ENCODE results near the gene FGFR4. TPM values are rescaled to one million over a fixed set of nuclear protein-coding genes. Genes with fewer than 3 reads are reported as not detected.
A peak's percentile ranks its signal among the peaks of the same experiment; 100 is the strongest.

The FGFR4 gene
- total RNA-seq, 1 experiment from 2014 or later = 2.4 TPM

- no peaks in the 10 kb centered on the region for H3K9me2 ChIP-seq (replicated peaks; ENCODE audit: insufficient read depth, low read length)
- DNase-seq = no peak
- 0 out of 2 replicates have a peak, but pooled peaks cover 3% of the 10 kb centered on the region for H3K4me1 ChIP-seq (ENCODE audit: low read length)
- no peaks in the 10 kb centered on the region for H3K9me3 ChIP-seq (ENCODE audit: low read length)
- no peaks in the 10 kb centered on the region for H4K20me1 ChIP-seq (ENCODE audit: insufficient read depth, low read depth, low read length)
- H3K9ac ChIP-seq (ENCODE audit: low read length) = no peak overlapping the region
- H3K4me3 ChIP-seq (ENCODE audit: low read length) = no peak overlapping the region
- no peaks in the 10 kb centered on the region for H3K36me3 ChIP-seq (ENCODE audit: insufficient read depth, low read length)
- H3K27ac ChIP-seq (ENCODE audit: low read length) = no peak overlapping the region
- no peaks in the 10 kb centered on the region for H3K79me2 ChIP-seq (ENCODE audit: low read length)
- H2AFZ ChIP-seq (ENCODE audit: low read length) = no peak overlapping the region
- no peaks in the 10 kb centered on the region for H3K27me3 ChIP-seq (ENCODE audit: low read length)
- H3K4me2 ChIP-seq (ENCODE audit: low read depth, low read length, poor library complexity, severe bottlenecking) = no peak overlapping the region
Measured at GRCh38 chr5:177100714-177101121, 14.0 kb downstream of the FGFR4 start.

GRCh38 chr5:177103523-177104253 is 17.0 kb downstream of the FGFR4 start:
- DNase-seq = no peak
- no peaks in the 10 kb centered on the region for H3K27me3 ChIP-seq (ENCODE audit: low read length)

GRCh38 chr5:177105691-177106476 is 19.2 kb downstream of the FGFR4 start:
- H3K9me2 ChIP-seq (replicated peaks; ENCODE audit: insufficient read depth, low read length) = no peaks in the 10 kb centered on the region
- H3K4me1 ChIP-seq (ENCODE audit: low read length) = no peaks in the 10 kb centered on the region
- no peak overlapping the region for H3K27ac ChIP-seq (ENCODE audit: low read length)
- no peak overlapping the region for H3K4me3 ChIP-seq (ENCODE audit: low read length)
- no peaks in the 10 kb centered on the region for H3K36me3 ChIP-seq (ENCODE audit: insufficient read depth, low read length)
- no peak overlapping the region for H2AFZ ChIP-seq (ENCODE audit: low read length)
- H3K4me2 ChIP-seq (ENCODE audit: low read depth, low read length, poor library complexity, severe bottlenecking) = no peak overlapping the region
- no peaks in the 10 kb centered on the region for H3K9me3 ChIP-seq (ENCODE audit: low read length)
- no peaks in the 10 kb centered on the region for H3K27me3 ChIP-seq (ENCODE audit: low read length)
- H3K79me2 ChIP-seq (ENCODE audit: low read length) = no peaks in the 10 kb centered on the region
- no peak for DNase-seq
- no peak overlapping the region for H3K9ac ChIP-seq (ENCODE audit: low read length)
- no peaks in the 10 kb centered on the region for H4K20me1 ChIP-seq (ENCODE audit: insufficient read depth, low read depth, low read length)

More at GRCh38 chr5:177103523-177104253, 17.0 kb downstream of the FGFR4 start:
- no peak overlapping the region for H3K9ac ChIP-seq (ENCODE audit: low read length)
- 0 out of 2 replicates have a peak, but pooled peaks cover 3% of the 10 kb centered on the region for H3K4me1 ChIP-seq (ENCODE audit: low read length)
- no peaks in the 10 kb centered on the region for H3K9me3 ChIP-seq (ENCODE audit: low read length)
- no peak overlapping the region for H3K27ac ChIP-seq (ENCODE audit: low read length)
- no peaks in the 10 kb centered on the region for H3K79me2 ChIP-seq (ENCODE audit: low read length)
- H3K4me2 ChIP-seq (ENCODE audit: low read depth, low read length, poor library complexity, severe bottlenecking) = no peak overlapping the region
- H2AFZ ChIP-seq (ENCODE audit: low read length) = no peak overlapping the region
- H4K20me1 ChIP-seq (ENCODE audit: insufficient read depth, low read depth, low read length) = no peaks in the 10 kb centered on the region
- no peak overlapping the region for H3K4me3 ChIP-seq (ENCODE audit: low read length)
- no peaks in the 10 kb centered on the region for H3K9me2 ChIP-seq (replicated peaks; ENCODE audit: insufficient read depth, low read length)
- no peaks in the 10 kb centered on the region for H3K36me3 ChIP-seq (ENCODE audit: insufficient read depth, low read length)

GRCh38 chr5:177107159-177107558 is 20.4 kb downstream of the FGFR4 start:
- H3K36me3 ChIP-seq (ENCODE audit: insufficient read depth, low read length) = no peaks in the 10 kb centered on the region
- no peaks in the 10 kb centered on the region for H4K20me1 ChIP-seq (ENCODE audit: insufficient read depth, low read depth, low read length)
- H3K4me1 ChIP-seq (ENCODE audit: low read length) = peaks cover 2% of the 10 kb centered on the region
- H3K27me3 ChIP-seq (ENCODE audit: low read length) = no peaks in the 10 kb centered on the region
- no peaks in the 10 kb centered on the region for H3K9me2 ChIP-seq (replicated peaks; ENCODE audit: insufficient read depth, low read length)
- H3K4me3 ChIP-seq (ENCODE audit: low read length) = no peak overlapping the region
- H3K79me2 ChIP-seq (ENCODE audit: low read length) = no peaks in the 10 kb centered on the region
- H2AFZ ChIP-seq (ENCODE audit: low read length) = no peak overlapping the region
- H3K9me3 ChIP-seq (ENCODE audit: low read length) = no peaks in the 10 kb centered on the region
- no peak overlapping the region for H3K27ac ChIP-seq (ENCODE audit: low read length)
- DNase-seq = no peak
- no peak overlapping the region for H3K4me2 ChIP-seq (ENCODE audit: low read depth, low read length, poor library complexity, severe bottlenecking)
- no peak overlapping the region for H3K9ac ChIP-seq (ENCODE audit: low read length)

GRCh38 chr5:177109810-177110209 is 23.1 kb downstream of the FGFR4 start:
- no peak overlapping the region for H3K9ac ChIP-seq (ENCODE audit: low read length)
- H3K4me3 ChIP-seq (ENCODE audit: low read length) = no peak overlapping the region
- H3K9me2 ChIP-seq (replicated peaks; ENCODE audit: insufficient read depth, low read length) = no peaks in the 10 kb centered on the region
- no peak for DNase-seq
- no peak overlapping the region for H2AFZ ChIP-seq (ENCODE audit: low read length)
- H3K4me1 ChIP-seq (ENCODE audit: low read length) = peaks cover 2% of the 10 kb centered on the region
- no peak overlapping the region for H3K27ac ChIP-seq (ENCODE audit: low read length)
- no peaks in the 10 kb centered on the region for H4K20me1 ChIP-seq (ENCODE audit: insufficient read depth, low read depth, low read length)
- no peaks in the 10 kb centered on the region for H3K9me3 ChIP-seq (ENCODE audit: low read length)
- no peaks in the 10 kb centered on the region for H3K79me2 ChIP-seq (ENCODE audit: low read length)
- no peaks in the 10 kb centered on the region for H3K36me3 ChIP-seq (ENCODE audit: insufficient read depth, low read length)
- H3K4me2 ChIP-seq (ENCODE audit: low read depth, low read length, poor library complexity, severe bottlenecking) = no peak overlapping the region
- no peaks in the 10 kb centered on the region for H3K27me3 ChIP-seq (ENCODE audit: low read length)

- Histone ChIP-seq H3K9me3 (ENCODE audit: low read length) (no peaks in the 10 kb centered on the region), H3K27me3 (ENCODE audit: low read length) (no peaks in the 10 kb centered on the region), H3K4me3 (ENCODE audit: low read length) (no peak overlapping the region), H3K9me2 (replicated peaks; ENCODE audit: insufficient read depth, low read length) (no peaks in the 10 kb centered on the region), H3K27ac (ENCODE audit: low read length) (no peak overlapping the region), H3K4me2 (ENCODE audit: low read depth, low read length, poor library complexity, severe bottlenecking) (no peak overlapping the region), H3K9ac (ENCODE audit: low read length) (0 out of 2 replicates have a peak overlapping the region, but pooled peaks have one; percentile 13), H3K79me2 (ENCODE audit: low read length) (no peaks in the 10 kb centered on the region), H3K4me1 (ENCODE audit: low read length) (peaks cover 2% of the 10 kb centered on the region), H4K20me1 (ENCODE audit: insufficient read depth, low read depth, low read length) (no peaks in the 10 kb centered on the region), H2AFZ (ENCODE audit: low read length) (no peak overlapping the region; the same call in 1 of the 2 replicates), H3K36me3 (ENCODE audit: insufficient read depth, low read length) (no peaks in the 10 kb centered on the region)
- peak; percentile 87 for DNase-seq
Measured at GRCh38 chr5:177111720-177112394, 25.1 kb downstream of the FGFR4 start.

GRCh38 chr5:177112589-177113220 is 26.0 kb downstream of the FGFR4 start:
- no peaks in the 10 kb centered on the region for H3K36me3 ChIP-seq (ENCODE audit: insufficient read depth, low read length)
- H3K4me2 ChIP-seq (ENCODE audit: low read depth, low read length, poor library complexity, severe bottlenecking) = no peak overlapping the region
- H3K27ac ChIP-seq (ENCODE audit: low read length) = no peak overlapping the region
- H3K9ac ChIP-seq (ENCODE audit: low read length) = no peak overlapping the region
- no peak overlapping the region for H2AFZ ChIP-seq (ENCODE audit: low read length)
- H3K9me2 ChIP-seq (replicated peaks; ENCODE audit: insufficient read depth, low read length) = no peaks in the 10 kb centered on the region
- H3K4me1 ChIP-seq (ENCODE audit: low read length) = peaks cover 2% of the 10 kb centered on the region
- H3K9me3 ChIP-seq (ENCODE audit: low read length) = no peaks in the 10 kb centered on the region
- H4K20me1 ChIP-seq (ENCODE audit: insufficient read depth, low read depth, low read length) = no peaks in the 10 kb centered on the region
- no peak for DNase-seq
- no peaks in the 10 kb centered on the region for H3K27me3 ChIP-seq (ENCODE audit: low read length)
- no peak overlapping the region for H3K4me3 ChIP-seq (ENCODE audit: low read length)
- no peaks in the 10 kb centered on the region for H3K79me2 ChIP-seq (ENCODE audit: low read length)
